ENCODE data around the gene C13orf42.

C13orf42 gene

GRCh38 chr13:51063909-51064308, 47.2 kb downstream of the C13orf42 start:
- no peak for DNase-seq

GRCh38 chr13:51058461-51059167, 52.5 kb downstream of the C13orf42 start:
- DNase-seq = no peak

- no peak for DNase-seq
These were observed 53.2 kb downstream of the C13orf42 start for GRCh38 chr13:51057906-51058305.

GRCh38 chr13:51057001-51057400, 54.1 kb downstream of the C13orf42 start:
- DNase-seq = no peak

- DNase-seq = no peak
These were observed 58.5 kb downstream of the C13orf42 start for GRCh38 chr13:51052581-51052980.

- no peak for DNase-seq
These were observed 60.8 kb downstream of the C13orf42 start for GRCh38 chr13:51050021-51050830.

- no peak for DNase-seq
These were observed 62.5 kb downstream of the C13orf42 start for GRCh38 chr13:51048616-51049015.

- no peak for DNase-seq
These were observed 63.0 kb downstream of the C13orf42 start for GRCh38 chr13:51048166-51048461.

- DNase-seq = no peak
These were observed 63.5 kb downstream of the C13orf42 start for GRCh38 chr13:51047434-51048165.

- no peak for DNase-seq
These were observed 65.6 kb downstream of the C13orf42 start for GRCh38 chr13:51045451-51045850.

- DNase-seq = no peak
These were observed 66.9 kb downstream of the C13orf42 start for GRCh38 chr13:51044023-51044665.

GRCh38 chr13:51043310-51043709, 67.8 kb downstream of the C13orf42 start:
- no peak for DNase-seq

- no peak for DNase-seq
These were observed 69.4 kb downstream of the C13orf42 start for GRCh38 chr13:51041710-51042109.

- no peak for DNase-seq
These were observed 69.9 kb downstream of the C13orf42 start for GRCh38 chr13:51041126-51041525.

GRCh38 chr13:51040431-51040830, 70.6 kb downstream of the C13orf42 start:
- DNase-seq = no peak

GRCh38 chr13:51036418-51036817, 74.7 kb downstream of the C13orf42 start:
- no peak for DNase-seq

- DNase-seq = no peak
These were observed 75.1 kb downstream of the C13orf42 start for GRCh38 chr13:51035978-51036377.

- DNase-seq = no peak
These were observed 75.6 kb downstream of the C13orf42 start for GRCh38 chr13:51035469-51035868.

- no peak for DNase-seq
These were observed 76.2 kb downstream of the C13orf42 start for GRCh38 chr13:51034906-51035305.

GRCh38 chr13:51033421-51034185, 77.5 kb downstream of the C13orf42 start:
- DNase-seq = no peak

GRCh38 chr13:51032831-51033230, 78.2 kb downstream of the C13orf42 start:
- no peak for DNase-seq

Data from activated naive CD4-positive, alpha-beta T cell treated with anti-CD3 and anti-CD28 coated beads, Interleukin-2, amount 50 U/mL, for 16 hours (primary cell).